ENCODE data around the gene FOXP3.

- TF ChIP-seq CTCF (IDR thresholded peaks at IDR 0.05 in 2 of 3, conservative IDR thresholded peaks at IDR 0.05 in 1 of 3; ENCODE audit: borderline replicate concordance in 1 of 3, insufficient read depth in 1 of 3, low read depth in 2 of 3, low read length in 2 of 3) (no peak), SIN3A (IDR thresholded peaks at IDR 0.05; ENCODE audit: low read depth) (no peak), EZH2 (IDR thresholded peaks at IDR 0.05) (no peak), POLR2AphosphoS5 (IDR thresholded peaks at IDR 0.05; ENCODE audit: low read depth, low read length) (no peak), RAD21 (IDR thresholded peaks at IDR 0.05; ENCODE audit: low read depth) (no peak), EZH2phosphoT487 (IDR thresholded peaks at IDR 0.05; ENCODE audit: borderline replicate concordance) (no peak), JUND (IDR thresholded peaks at IDR 0.05) (no peak), EGR1 (IDR thresholded peaks at IDR 0.05; ENCODE audit: low read depth) (no peak), REST (IDR thresholded peaks at IDR 0.05; ENCODE audit: low read depth) (no peak), POLR2A (IDR thresholded peaks at IDR 0.05; ENCODE audit: borderline replicate concordance, extremely low read depth, insufficient read depth, insufficient read length) (no peak)
These were observed 13.0 kb upstream of the FOXP3 start for GRCh38 chrX:49277535-49277830.

Measured in HCT116 (cell line).